ENCODE results near the gene FAM187B.

GRCh38 chr19:35184884-35185283, 43.7 kb downstream of the FAM187B start:
- TF ChIP-seq CTCF (IDR thresholded peaks at IDR 0.05), result no peak
- TF ChIP-seq POLR2AphosphoS5 (IDR thresholded peaks at IDR 0.05), result no peak
- TF ChIP-seq POLR2A (IDR thresholded peaks at IDR 0.05), result no peak

Data from prostate gland (tissue), 2 donors.